Natural killer cell treated with Interleukin-12 subunit alpha and Interleukin-12 subunit beta and Interleukin-15 and Interleukin-18, amount 100 ng/mL, for 72 hours (primary cell): ENCODE data around the gene CAPN7. TPM values are rescaled to one million over a fixed set of nuclear protein-coding genes. Genes with fewer than 3 reads are reported as not detected.

Experiments used
- ATAC-seq, 2 donors: fragments of 150-1000 bp; cut with Tn5 transposase in 1 of 2; sonication (Bioruptor Pico), chemical (Tn5 transposase) in 1 of 2; 2 replicates each; pipeline ENCODE4 v1.10.0; 2021
- DNase-seq: peaks from one replicate; pipeline ENCODE4 v3.0.0; 2022; ENCODE audit warnings: low spot score
- H3K27ac Mint-ChIP-seq, 2 donors: 1 replicate in 1 of 2; 2 replicates in 1 of 2; pipeline ENCODE4 v1.8.0; 2022; ENCODE audit warnings: mixed read lengths in 2 of 2, mild to moderate bottlenecking in 1 of 2, moderate library complexity in 1 of 2
- H3K27me3 Mint-ChIP-seq, 2 donors: 1 replicate in 1 of 2; 2 replicates in 1 of 2; pipeline ENCODE4 v1.8.0; 2022; ENCODE audit warnings: mixed read lengths in 2 of 2
- H3K36me3 Mint-ChIP-seq: one replicate; pipeline ENCODE4 v1.8.0; 2022; ENCODE audit warnings: mixed read lengths
- H3K4me1 Mint-ChIP-seq, 2 donors: 1 replicate in 1 of 2; 2 replicates in 1 of 2; pipeline ENCODE4 v1.8.0; 2022; ENCODE audit warnings: low read depth in 2 of 2, mixed read lengths in 2 of 2, mild to moderate bottlenecking in 1 of 2
- H3K4me3 Mint-ChIP-seq: one replicate; pipeline ENCODE4 v1.8.0; 2022; ENCODE audit warnings: mixed read lengths
- H3K9me3 Mint-ChIP-seq: 2 replicates; pipeline ENCODE4 v1.8.0; 2022; ENCODE audit warnings: mixed read lengths
- total RNA-seq, 2 donors: library from RNA; stranded (reverse); gene quantifications; one replicate each; pipeline ENCODE4 v1.2.3, GENCODE V29; 2022

The CAPN7 gene
- total RNA-seq, 2 donors from 2014 or later = 27.9 to 47.8 TPM

- Mint-ChIP-seq H3K4me3 (no peak overlapping the region), H3K27ac (no peak overlapping the region)
- ATAC-seq = no peak
Measured at GRCh38 chr3:15211937-15212336, 5.9 kb downstream of the CAPN7 start.

GRCh38 chr3:15214758-15215157 lies 8.7 kb downstream of the CAPN7 start:
- H3K27ac Mint-ChIP-seq = peak overlapping the region in 1 of 2 donors; percentile 35
- H3K36me3 Mint-ChIP-seq = peaks cover 22% of the 10 kb centered on the region
- ATAC-seq (no peak), DNase-seq (no peak)
- no peaks in the 10 kb centered on the region for H3K9me3 Mint-ChIP-seq
- no peaks in the 10 kb centered on the region for H3K27me3 Mint-ChIP-seq
- H3K4me3 Mint-ChIP-seq = no peak overlapping the region
- peaks cover 0 to 2% of the 10 kb centered on the region in 2 donors for H3K4me1 Mint-ChIP-seq

More at GRCh38 chr3:15211937-15212336, 5.9 kb downstream of the CAPN7 start:
- no peak for DNase-seq
- Mint-ChIP-seq H3K36me3 (peaks cover 10% of the 10 kb centered on the region), H3K9me3 (no peaks in the 10 kb centered on the region), H3K4me1 (peaks cover 9 to 11% of the 10 kb centered on the region in 2 donors), H3K27me3 (no peaks in the 10 kb centered on the region)

GRCh38 chr3:15215996-15216395 lies 9.9 kb downstream of the CAPN7 start:
- Mint-ChIP-seq H3K27me3 (no peaks in the 10 kb centered on the region), H3K4me1 (peaks cover 0 to 2% of the 10 kb centered on the region in 2 donors), H3K36me3 (peaks cover 29% of the 10 kb centered on the region), H3K9me3 (no peaks in the 10 kb centered on the region), H3K27ac (no peak overlapping the region), H3K4me3 (no peak overlapping the region)
- ATAC-seq (no peak), DNase-seq (no peak)

GRCh38 chr3:15216501-15216900 lies 10.5 kb downstream of the CAPN7 start:
- H3K36me3 Mint-ChIP-seq = peaks cover 29% of the 10 kb centered on the region
- no peaks in the 10 kb centered on the region for H3K27me3 Mint-ChIP-seq
- ATAC-seq = no peak
- DNase-seq = no peak
- peaks cover 0 to 2% of the 10 kb centered on the region in 2 donors for H3K4me1 Mint-ChIP-seq
- no peak overlapping the region for H3K27ac Mint-ChIP-seq
- H3K9me3 Mint-ChIP-seq = no peaks in the 10 kb centered on the region
- no peak overlapping the region for H3K4me3 Mint-ChIP-seq

GRCh38 chr3:15217011-15217671 lies 11.1 kb downstream of the CAPN7 start:
- H3K4me1 Mint-ChIP-seq = peaks cover 0 to 1% of the 10 kb centered on the region in 2 donors
- H3K27ac Mint-ChIP-seq = no peak overlapping the region
- no peak for DNase-seq
- no peaks in the 10 kb centered on the region for H3K9me3 Mint-ChIP-seq
- ATAC-seq = no peak
- no peaks in the 10 kb centered on the region for H3K27me3 Mint-ChIP-seq
- H3K36me3 Mint-ChIP-seq = peaks cover 28% of the 10 kb centered on the region
- no peak overlapping the region for H3K4me3 Mint-ChIP-seq

- no peak overlapping the region for H3K4me3 Mint-ChIP-seq
- no peaks in the 10 kb centered on the region for H3K9me3 Mint-ChIP-seq
- H3K36me3 Mint-ChIP-seq = peaks cover 25% of the 10 kb centered on the region
- H3K27me3 Mint-ChIP-seq = no peaks in the 10 kb centered on the region
- DNase-seq = no peak
- no peak overlapping the region for H3K27ac Mint-ChIP-seq
- no peaks in the 10 kb centered on the region for H3K4me1 Mint-ChIP-seq
- no peak for ATAC-seq
Measured at GRCh38 chr3:15217841-15218267, 11.8 kb downstream of the CAPN7 start.

- Mint-ChIP-seq H3K36me3 (peaks cover 19% of the 10 kb centered on the region), H3K9me3 (no peaks in the 10 kb centered on the region), H3K4me1 (no peaks in the 10 kb centered on the region), H3K4me3 (no peak overlapping the region), H3K27ac (no peak overlapping the region), H3K27me3 (no peaks in the 10 kb centered on the region)
- DNase-seq (no peak), ATAC-seq (no peak)
Measured at GRCh38 chr3:15218689-15219088, 12.6 kb downstream of the CAPN7 start.

- H3K4me3 Mint-ChIP-seq = no peak overlapping the region
- no peak overlapping the region for H3K27ac Mint-ChIP-seq
- no peaks in the 10 kb centered on the region for H3K27me3 Mint-ChIP-seq
- H3K36me3 Mint-ChIP-seq = peaks cover 19% of the 10 kb centered on the region
- ATAC-seq = no peak
- no peak for DNase-seq
- H3K4me1 Mint-ChIP-seq = no peaks in the 10 kb centered on the region
- no peaks in the 10 kb centered on the region for H3K9me3 Mint-ChIP-seq
Measured at GRCh38 chr3:15220056-15220455, 14.0 kb downstream of the CAPN7 start.

GRCh38 chr3:15220661-15221060 lies 14.6 kb downstream of the CAPN7 start:
- Mint-ChIP-seq H3K9me3 (no peaks in the 10 kb centered on the region), H3K27ac (no peak overlapping the region), H3K4me3 (no peak overlapping the region), H3K4me1 (no peaks in the 10 kb centered on the region), H3K27me3 (no peaks in the 10 kb centered on the region), H3K36me3 (peaks cover 19% of the 10 kb centered on the region)
- ATAC-seq (no peak), DNase-seq (no peak)

- Mint-ChIP-seq H3K27ac (no peak overlapping the region), H3K4me3 (no peak overlapping the region), H3K9me3 (no peaks in the 10 kb centered on the region), H3K27me3 (no peaks in the 10 kb centered on the region), H3K36me3 (peaks cover 19% of the 10 kb centered on the region), H3K4me1 (no peaks in the 10 kb centered on the region)
- ATAC-seq (no peak), DNase-seq (no peak)
Measured at GRCh38 chr3:15221574-15222217, 15.7 kb downstream of the CAPN7 start.

- H3K4me1 Mint-ChIP-seq = no peaks in the 10 kb centered on the region
- no peaks in the 10 kb centered on the region for H3K27me3 Mint-ChIP-seq
- no peak for ATAC-seq
- no peaks in the 10 kb centered on the region for H3K9me3 Mint-ChIP-seq
- no peak overlapping the region for H3K27ac Mint-ChIP-seq
- peaks cover 18% of the 10 kb centered on the region for H3K36me3 Mint-ChIP-seq
- no peak overlapping the region for H3K4me3 Mint-ChIP-seq
- DNase-seq = no peak
Measured at GRCh38 chr3:15223685-15224572, 17.9 kb downstream of the CAPN7 start.

- ATAC-seq (no peak), DNase-seq (no peak)
- Mint-ChIP-seq H3K4me3 (no peak overlapping the region), H3K9me3 (no peaks in the 10 kb centered on the region), H3K4me1 (no peaks in the 10 kb centered on the region), H3K36me3 (peaks cover 5% of the 10 kb centered on the region), H3K27me3 (no peaks in the 10 kb centered on the region), H3K27ac (no peak overlapping the region)
Measured at GRCh38 chr3:15228147-15228546, 22.1 kb downstream of the CAPN7 start.

GRCh38 chr3:15229262-15229661 lies 23.2 kb downstream of the CAPN7 start:
- Mint-ChIP-seq H3K9me3 (no peaks in the 10 kb centered on the region), H3K36me3 (peaks cover 5% of the 10 kb centered on the region), H3K27me3 (no peaks in the 10 kb centered on the region), H3K4me3 (no peak overlapping the region), H3K27ac (no peak overlapping the region), H3K4me1 (no peaks in the 10 kb centered on the region)
- no peak for ATAC-seq
- DNase-seq = no peak

- Mint-ChIP-seq H3K9me3 (no peaks in the 10 kb centered on the region), H3K4me1 (peaks cover 8 to 10% of the 10 kb centered on the region in 2 donors), H3K27ac (no peak overlapping the region), H3K27me3 (no peaks in the 10 kb centered on the region), H3K4me3 (no peak overlapping the region), H3K36me3 (peaks cover 14% of the 10 kb centered on the region)
- ATAC-seq = peak in 1 of 2 donors; percentile 75
- DNase-seq = no peak
Measured at GRCh38 chr3:15241341-15241740, 35.3 kb downstream of the CAPN7 start.
